ENCODE data around the gene TM4SF1.

The TM4SF1 gene, protein sequence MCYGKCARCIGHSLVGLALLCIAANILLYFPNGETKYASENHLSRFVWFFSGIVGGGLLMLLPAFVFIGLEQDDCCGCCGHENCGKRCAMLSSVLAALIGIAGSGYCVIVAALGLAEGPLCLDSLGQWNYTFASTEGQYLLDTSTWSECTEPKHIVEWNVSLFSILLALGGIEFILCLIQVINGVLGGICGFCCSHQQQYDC
- 0 to 0.48 reads per million in 2 donors for total RNA-seq

DNA sequence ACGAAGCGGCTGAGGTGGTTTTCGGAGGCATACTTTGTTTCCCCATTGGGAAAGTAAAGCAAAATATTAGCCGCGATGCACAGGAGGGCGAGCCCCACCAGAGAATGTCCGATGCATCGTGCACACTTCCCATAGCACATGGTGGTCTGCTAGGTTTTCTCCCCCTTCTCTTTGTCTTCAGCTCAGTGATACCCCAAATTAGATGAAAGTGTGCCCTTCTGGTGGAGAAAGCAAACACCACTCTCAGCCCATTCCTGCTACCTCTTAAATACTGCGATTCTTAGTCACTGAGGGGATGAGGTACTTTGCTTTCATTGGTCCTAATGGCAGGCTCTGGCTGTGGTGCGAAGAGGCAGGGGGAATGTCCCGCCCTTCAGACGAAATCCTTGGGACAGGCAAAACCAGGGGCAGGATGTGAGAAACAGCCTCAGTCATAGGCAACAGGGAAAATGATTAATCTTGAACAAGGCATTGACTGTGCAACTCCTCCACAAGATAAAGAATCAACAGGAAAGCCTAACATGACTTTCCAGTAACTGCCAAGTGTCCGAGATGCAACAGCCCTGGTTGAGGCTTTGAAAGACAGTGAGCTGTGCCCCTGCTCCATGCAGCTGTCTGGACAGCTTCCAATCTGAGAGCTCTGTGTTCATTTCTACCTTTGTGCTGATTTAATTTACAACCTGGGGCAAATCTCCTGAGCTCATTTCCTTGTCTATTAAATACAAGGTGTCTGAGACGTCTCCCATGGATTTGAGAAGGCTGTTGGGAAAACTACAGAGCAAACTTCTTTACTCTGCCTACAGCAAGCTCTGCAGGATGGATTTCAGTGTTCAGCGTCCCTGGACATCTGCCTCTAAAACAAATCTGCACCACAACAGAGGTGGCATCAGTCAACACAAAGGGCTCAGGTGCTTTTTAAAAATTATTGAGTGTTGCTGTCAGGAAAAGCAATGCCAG is at the start of gene TM4SF1:
Gene TM4SF1 (minus strand): TSS at position 242 of the 957 bp plus-strand sequence. CDS start 102 bp downstream, at position 140.
- no peak for DNase-seq

DNA sequence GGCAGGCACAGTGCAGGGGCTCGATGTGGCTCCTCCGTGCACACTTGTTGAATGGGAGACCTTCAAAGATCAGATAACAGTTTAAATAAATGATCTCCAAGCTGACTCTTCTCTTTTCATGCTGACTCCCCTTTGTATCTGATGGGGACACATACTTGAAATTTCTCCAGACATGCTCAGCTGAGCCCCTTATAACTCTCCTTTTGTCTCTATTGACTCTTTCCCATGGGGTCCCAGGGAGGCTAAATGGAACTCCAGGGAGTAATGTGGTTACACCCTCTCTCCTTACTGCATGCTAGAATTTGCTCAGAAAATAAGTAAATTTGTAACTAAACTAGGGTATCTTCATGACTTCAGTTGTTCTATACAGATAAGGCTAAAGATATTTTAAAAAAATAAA is 48.9 kb upstream of the TM4SF1 start:
- no peak for DNase-seq

DNA sequence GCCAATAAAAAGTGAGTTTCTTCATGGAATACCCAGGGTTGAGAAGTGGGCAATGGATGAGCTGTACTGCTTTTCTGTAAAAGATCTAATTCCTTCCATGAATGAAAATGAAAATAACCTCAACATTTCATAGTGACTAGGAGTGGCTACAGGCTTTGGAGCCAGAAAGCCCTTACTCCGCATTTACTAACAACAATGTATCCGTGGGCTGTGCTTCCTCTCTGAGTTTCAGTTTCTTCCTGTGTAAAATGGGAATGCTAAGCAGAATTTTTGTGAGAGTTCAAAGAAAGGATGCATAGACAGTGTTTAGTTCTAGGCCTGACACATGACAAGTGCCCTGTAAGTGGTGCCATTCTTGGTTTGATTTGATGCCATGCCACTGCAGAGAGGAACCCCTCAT is 47.5 kb upstream of the TM4SF1 start:
- DNase-seq, result no peak

DNA sequence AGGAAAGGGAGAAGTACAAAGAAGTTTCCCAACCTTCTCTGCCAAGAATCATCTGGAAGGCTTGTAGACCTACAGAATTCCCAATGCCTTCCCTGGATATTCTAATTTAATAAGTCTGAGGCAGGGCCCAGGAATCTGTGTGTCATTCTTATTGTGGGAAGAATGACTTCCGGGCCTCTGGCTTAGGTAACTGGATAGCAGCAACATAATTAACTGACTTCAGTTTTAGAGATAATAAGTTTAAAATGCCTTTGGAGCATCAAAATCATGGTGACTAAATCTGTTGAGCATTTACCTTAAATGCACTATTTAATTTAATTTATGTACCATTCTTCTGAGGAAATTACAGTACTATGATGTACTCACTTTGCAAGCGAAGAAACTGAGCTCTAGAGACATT is 44.3 kb upstream of the TM4SF1 start:
- no peak for DNase-seq

DNA sequence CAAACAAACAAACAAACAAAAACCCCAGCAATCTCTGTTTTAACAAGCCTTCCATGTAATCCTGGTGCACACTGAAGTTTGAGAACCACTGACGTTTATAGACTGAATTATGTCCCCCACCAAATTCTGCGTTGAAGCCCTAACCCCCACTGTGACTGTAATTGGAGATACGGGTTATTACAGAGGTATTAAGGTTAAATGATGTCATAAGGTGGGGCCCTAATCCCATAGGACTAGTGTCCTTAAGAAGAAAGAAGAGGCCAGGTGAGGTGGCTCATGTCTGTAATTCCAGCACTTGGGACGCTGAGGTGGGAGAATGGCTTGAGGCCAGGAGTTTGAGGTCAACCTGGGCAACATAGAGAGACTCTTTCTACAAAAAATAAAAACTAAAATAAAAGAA is 42.4 kb upstream of the TM4SF1 start:
- DNase-seq, result no peak

DNA sequence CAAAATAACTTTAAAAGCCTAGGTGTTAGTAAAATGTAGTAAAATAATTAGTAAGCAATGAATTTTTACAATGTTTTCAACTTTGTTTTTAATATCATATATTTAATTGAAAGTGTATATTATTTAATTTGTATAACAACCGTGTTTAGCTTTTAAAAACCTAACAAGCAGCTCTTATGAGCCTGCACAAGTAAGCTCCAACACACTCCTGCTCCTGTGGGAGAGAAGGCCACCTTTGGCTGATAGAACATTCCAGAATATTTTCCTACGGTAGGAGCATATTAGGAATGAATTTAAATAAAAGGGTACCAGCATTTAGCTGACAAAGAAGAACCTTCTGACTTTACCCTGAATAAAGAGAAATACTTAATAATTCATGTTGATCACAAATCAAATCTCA is 40.3 kb upstream of the TM4SF1 start:
- no peak for DNase-seq

DNA sequence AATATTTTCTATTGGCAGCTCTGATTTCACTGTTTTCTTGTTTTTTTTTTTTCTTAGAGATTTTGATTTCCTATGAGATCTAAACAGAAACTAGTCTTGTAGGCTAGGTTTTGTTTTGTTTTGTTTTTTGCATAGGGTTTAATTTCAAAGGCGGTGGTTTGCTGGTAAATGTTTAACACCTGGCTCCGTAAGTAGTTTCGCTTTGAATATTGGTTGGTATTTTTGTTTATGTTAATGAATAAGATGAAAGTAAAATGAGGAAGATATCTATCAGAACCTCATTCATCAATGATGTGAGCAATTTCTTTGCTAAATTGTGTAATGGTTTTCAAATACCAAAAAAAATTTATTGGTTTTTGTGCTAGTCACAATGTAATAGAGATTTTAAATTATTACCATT is 39.7 kb upstream of the TM4SF1 start:
- DNase-seq, result no peak

DNA sequence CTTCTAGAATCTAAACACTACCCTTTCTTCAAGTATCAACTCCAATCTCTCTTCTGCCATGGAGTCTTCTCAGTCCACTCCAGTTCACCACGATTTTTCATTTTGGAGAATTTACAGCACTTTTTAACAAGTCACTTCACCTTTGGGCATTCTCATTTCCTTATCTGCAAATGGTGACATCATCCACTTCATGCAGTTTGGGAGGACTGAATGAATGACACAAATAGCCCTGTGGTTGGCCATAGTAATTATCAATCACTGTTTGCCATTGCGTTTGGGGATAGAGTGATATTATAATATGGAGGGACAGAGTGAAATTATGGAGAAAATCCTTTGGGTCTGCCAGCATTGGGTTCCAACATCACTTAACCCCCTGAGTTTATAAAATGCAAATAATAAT is 38.0 kb upstream of the TM4SF1 start:
- no peak for DNase-seq

DNA sequence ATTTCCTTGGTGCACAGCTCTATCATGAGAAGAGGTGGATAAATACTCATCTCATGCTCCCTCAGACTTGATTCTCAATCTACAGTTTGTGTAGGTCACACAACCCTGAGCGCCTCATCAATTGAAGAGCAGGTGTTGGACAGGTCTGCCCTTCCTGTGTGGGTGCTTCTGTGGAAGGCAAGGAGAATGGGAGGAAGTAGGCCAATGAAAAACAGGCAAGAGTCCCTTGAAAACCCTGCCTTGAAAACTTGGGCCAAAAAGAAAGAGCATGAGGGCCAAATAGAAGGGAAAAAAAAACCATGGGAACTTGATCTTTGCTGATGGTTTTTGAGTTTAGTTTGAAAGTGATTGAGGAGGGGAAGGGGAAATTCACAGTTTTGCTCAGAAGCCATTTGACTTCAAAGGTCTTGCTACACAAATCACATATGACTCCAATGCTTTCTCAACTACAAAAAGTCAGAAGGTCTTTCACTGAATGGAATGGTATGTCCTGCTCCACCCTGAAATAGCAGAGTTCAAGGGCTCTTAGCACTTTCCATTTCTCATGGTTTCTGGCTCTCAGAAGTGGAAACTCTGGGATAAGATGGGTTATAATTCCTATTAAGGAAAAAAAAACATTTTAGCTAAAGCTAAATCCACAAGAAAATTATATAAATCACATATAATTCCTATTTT is 37.2 kb upstream of the TM4SF1 start:
- no peak for DNase-seq

DNA sequence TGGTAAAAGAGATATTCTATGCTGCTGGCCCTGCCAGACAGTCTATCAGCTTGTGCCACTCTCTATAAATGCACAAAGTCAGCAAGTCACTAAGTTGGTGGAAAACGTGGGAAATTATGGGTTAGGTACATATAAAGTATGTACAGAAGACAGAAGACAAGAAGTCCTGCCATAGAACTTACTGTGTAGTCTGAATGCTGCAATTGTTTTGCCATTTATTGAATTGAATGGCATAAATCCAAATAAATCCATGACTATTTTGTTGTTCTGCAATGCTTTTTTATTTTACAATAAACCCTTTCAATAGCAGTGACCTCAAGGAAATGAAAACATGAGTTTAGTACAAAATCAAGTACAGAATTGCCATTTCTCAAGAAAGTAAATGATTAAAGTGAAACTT is 34.1 kb upstream of the TM4SF1 start:
- no peak for DNase-seq

DNA sequence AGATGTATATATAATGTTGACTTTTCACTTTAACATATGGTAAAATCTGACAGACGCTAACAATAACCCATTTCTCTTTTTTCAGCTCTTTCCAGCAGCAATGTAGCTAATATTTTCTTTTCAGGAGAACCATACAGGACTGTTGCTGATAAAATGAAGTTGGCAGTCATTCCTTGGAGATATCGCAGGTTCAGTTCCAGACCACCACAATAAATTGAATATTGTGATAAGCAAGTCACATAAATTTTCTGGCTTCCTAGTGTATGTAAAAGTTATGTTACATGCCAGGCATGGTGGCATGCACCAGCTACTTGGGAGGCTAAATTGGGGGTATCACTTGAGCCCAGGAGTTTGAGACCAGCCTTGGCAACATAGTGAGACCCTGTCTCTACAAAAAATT is 31.9 kb upstream of the TM4SF1 start:
- no peak for DNase-seq

DNA sequence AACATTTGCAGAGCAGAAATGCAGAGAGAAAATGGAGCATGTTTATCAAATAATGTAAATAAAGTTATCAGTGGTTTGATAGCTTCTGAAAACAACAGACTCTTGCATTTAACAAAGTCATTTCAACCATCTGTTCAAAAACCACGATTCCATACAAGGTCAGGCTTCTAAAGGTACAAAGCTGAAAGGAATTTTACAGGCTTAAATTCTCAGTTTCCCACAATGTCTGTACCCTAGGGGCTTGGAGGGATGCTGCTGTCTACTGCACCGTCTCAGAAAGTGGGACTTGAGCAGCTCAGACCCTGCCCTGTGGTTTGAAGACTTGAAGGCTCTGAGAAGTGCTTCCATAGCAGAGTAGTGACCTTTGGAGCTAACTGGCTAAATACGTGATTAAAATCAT is 30.4 kb upstream of the TM4SF1 start:
- DNase-seq, result no peak

DNA sequence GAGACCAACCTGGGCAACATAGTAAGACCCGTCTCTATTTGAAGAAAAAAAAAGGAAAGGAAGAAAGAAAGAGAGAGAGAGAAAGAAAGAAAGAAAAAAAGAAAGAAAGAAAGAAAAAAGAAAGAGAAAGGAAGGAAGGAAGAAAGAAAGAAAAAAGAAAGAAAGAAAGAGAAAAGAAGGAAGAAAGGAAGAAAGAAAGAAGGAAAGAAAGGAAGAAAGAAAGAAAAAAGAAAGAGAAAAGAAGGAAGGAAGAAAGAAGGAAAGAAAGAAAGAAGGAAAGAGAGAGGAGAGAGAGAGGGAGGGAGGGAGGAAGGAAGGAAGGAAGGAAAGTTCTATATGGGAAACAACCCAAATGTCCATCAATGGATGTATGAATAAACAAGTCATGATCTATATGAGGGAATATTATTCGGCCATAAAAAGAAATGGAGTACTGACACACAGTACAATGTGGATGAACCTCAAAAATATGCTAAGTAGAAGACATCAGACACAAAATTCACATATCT is 28.8 kb upstream of the TM4SF1 start:
- no peak for DNase-seq

DNA sequence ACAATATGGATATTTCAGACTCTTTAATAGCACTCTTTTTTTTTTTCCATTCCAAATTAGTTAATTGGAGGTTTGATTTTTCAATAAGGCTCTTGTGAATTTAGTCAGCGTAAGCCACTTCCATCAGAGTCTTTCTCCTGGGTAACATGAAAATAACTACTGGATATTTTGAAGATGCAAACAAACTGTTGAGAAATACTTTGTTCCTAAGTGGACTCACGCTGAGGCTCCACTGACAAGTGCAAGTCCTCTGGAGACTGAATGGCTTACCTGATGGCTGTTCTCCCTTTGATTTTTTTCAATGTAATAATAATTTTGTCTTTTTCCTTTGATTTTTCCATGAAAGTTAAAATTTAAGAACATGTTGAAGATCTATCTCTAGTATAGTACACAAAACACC is 26.0 kb upstream of the TM4SF1 start:
- no peak for DNase-seq

DNA sequence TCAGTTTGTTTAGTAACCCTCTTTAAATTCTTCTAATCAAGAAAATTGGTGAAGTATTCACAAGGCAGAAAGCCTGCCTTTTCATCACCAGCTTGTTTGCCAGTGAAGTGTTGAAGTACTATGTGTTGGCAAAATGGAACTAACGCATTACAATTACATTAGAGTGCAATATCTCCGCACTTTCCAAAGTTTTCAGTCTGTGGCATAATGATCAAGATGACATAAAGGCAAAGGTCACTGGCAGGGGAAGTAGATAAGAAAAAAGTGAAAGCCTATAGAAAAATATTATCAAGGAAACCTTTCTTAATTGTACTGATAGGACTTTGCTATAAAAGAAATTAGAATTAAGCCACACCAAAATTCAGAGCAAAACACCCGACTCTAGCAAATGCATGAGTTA is 25.0 kb upstream of the TM4SF1 start:
- DNase-seq, result no peak

DNA sequence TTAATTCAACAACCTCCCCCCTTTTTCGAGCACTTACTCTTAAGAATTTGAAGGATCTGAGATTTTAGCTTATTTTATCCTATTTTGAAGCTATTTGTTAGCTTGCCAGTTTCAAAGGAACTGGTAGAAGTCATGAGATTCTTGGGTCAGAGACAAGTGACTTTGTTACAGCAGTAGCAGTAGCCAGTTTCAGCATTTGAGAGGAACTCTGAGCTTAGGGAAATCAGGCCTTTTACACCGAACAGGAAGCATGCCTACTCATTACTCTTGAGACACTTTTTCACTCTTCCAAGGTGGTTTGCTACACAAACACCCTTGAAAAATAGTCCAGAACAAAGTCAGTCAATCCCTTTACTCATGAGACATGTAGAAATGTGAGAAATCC is 24.5 kb upstream of the TM4SF1 start:
- DNase-seq, result no peak

DNA sequence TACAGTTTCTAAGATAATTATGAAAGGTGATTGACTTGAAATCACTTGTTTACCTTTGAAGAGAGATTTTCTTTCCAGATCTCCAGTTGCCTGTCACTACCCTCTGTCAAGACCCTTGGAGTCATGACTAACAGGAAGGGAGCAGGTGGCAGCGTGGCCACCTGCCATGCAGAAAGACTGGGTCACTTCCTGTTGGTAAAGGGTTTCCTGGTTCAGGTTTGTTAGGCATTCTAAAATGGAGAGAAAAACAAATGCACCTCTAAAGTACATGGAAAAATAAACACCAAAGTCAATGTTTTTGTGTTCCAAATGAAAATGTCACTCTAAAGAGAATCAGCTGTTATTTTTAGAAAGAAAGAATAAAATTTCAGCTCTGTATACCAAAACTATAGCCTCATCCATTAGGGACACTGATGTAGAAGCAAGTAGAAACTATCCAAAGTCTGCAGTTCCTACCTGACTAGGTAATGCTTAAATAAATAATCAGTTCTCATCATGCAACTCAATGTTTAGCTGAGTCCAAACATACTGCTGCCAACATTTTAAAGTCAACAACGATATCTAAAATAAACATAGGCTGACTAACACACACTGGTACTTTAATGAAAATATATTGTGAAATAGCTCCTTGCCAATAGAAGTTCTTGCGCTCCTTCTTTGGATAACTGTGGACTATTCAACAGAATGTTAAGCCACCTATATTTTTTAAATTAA is 23.9 kb upstream of the TM4SF1 start:
- no peak for DNase-seq

DNA sequence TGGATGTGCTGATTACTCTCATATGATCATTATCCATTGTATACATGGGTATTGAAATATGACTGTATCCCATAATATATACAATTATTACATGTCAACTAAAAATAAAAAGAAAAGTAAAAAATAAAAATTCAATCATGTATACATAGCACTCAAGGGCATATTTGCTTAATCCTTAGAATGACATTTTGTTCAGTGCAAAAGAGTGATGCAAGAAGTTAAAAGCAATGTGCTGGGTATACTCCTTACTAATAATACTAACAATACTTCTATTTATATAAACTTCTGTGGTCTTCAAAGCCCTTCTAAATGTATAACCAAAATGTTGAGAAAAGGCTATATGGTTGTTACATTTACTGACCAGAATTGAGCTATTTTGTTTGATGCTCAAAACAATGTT is 23.2 kb upstream of the TM4SF1 start:
- no peak for DNase-seq

DNA sequence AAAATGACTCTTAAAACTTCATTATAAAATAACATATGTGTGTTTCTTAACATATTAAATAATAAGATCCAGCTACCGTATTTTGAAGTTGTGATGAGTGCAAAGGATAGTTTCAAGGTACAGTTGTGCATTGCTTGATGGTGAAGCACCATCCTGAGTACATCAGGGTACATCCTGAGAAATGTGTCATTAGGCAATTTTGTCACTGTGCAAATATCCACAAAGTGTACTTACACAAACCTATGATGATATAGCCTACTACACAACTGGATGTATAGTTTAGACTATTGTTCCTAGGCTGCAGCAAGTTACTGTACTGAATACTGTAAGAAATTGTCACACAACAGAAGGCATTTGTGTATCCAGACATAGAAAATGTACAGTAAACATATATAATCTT is 20.8 kb upstream of the TM4SF1 start:
- DNase-seq, result no peak

DNA sequence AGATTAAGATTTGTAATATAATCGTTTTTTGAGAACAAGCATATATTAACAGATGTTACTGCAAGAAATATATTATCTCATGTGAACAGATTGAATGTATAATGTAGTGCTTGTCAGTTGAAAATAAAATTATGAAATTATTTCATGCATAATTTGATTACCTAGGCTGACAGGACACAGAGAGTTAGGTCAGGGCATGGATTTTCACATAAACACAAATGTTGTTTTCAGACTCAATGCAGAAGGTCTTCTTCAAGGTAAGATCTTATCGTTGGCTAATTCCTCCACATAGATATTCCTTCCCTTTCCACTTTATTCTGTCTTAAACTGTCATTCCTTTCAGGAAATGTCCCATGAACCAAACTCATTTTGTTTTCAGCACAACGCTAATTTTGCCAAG is 20.1 kb upstream of the TM4SF1 start:
- DNase-seq, result no peak

DNA sequence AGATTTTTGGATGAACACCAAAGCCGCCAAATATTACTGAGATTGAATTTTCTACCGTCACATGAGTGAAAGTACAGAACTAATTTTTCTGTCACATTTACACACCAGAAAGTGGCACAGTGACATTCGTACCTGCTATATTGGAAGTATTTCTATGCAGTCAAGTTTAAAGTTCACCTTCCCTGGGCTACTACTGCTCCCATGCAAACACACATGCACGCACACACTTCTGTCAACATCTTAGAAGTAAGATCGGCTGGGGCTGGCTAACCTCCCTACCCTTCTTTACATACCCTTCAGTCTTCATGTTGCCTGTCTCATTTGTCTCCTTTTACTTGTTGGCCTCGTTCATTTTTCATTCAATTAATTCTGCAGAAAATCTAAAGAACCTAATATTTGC is 19.0 kb upstream of the TM4SF1 start:
- DNase-seq, result no peak

DNA sequence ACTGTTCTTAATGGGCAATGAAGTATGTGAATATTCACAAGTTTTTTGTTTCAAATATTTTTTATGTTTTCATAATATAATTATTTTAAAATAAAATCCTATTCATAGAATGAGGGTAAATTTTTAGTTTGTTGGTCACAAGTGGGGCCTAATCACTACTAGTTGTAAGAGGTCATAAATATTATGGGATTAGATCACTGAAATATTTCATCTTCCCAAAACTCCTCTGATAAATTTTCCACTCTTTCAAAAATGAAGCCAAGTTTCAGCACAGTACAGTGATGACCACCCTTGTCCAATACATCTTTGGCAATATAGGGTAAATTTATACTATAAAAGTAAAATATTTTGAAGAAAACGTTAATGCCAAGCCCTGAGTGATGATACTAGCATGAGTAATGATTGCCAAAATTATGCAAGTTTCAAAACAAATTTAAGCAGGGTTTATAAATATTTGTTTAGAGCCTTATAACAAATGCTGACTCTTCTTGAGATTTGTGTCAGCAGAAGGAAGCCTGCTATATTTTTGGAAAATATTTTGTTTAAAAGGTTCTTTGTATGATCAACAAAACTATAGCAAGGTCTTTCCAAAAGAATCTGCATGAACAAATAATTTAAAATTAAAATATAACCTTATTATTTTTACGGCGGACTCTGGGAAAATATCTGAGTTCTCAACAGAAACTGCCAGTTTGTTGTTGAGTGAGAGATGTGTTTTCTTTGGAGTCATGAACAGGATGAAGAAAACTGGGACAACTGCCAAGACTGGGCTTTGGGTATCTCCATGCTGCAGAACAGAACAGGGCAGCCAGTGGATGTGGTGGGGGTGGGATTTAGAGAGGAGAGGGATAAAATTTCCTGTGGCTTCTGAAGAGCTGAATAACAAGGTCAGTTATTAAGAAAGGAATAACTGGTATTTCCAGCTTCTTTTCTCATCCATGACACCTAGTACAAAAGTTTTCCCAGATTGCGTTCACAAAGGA is 17.9 kb upstream of the TM4SF1 start:
- no peak for DNase-seq
